Heart left ventricle (tissue), 16 donors: ENCODE measurements around the gene SLC22A23. TPM values are rescaled to one million over a fixed set of nuclear protein-coding genes. Genes with fewer than 3 reads are reported as not detected.
"Not testable (repeated sequence)": the region's sequence is repeated elsewhere in the genome, so short reads cannot be mapped to it uniquely, and the experiment has no call there.

Source experiments
- ATAC-seq, 4 donors: fragments of 200-7000 bp; cut with Tn5 transposase; one replicate each; pipeline ENCODE4 v1.9.1; 2020 to 2022; ENCODE audit warnings: moderate library complexity in 4 of 4, mild to moderate bottlenecking in 3 of 4, moderate number of reproducible peaks in 1 of 4
- DNase-seq, 5 donors: peaks; one replicate each; pipeline ENCODE4 v3.0.0-alpha.2; 2020
- H3K27ac ChIP-seq, 12 donors: fragments of 200-600 bp; sonication (generic) in 4 of 12; one replicate each; pipeline versions ENCODE4 v1.5.0 to v1.8.0; 2016 to 2022; ENCODE audit warnings: mild to moderate bottlenecking in 2 of 12
- H3K27me3 ChIP-seq, 9 donors: fragments of 200-600 bp; sonication (generic) in 2 of 9; one replicate each; pipeline versions ENCODE4 v1.5.1 to v1.8.0; 2016 to 2022; ENCODE audit warnings: mild to moderate bottlenecking in 3 of 9
- H3K36me3 ChIP-seq, 9 donors: fragments of 200-600 bp; sonication (generic) in 2 of 9; one replicate each; pipeline versions ENCODE4 v1.5.0 to v1.8.0; 2018 to 2022; ENCODE audit warnings: mild to moderate bottlenecking in 2 of 9
- H3K4me1 ChIP-seq, 12 donors: fragments of 200-600 bp; sonication (generic) in 4 of 12; one replicate each; pipeline versions ENCODE4 v1.5.0 to v1.8.0; 2016 to 2022; ENCODE audit warnings: mild to moderate bottlenecking in 3 of 12
- H3K4me3 ChIP-seq, 12 donors: fragments of 200-600 bp; sonication (generic) in 4 of 12; one replicate each; pipeline versions ENCODE4 v1.5.0 to v1.8.0; 2017 to 2022; ENCODE audit warnings: mild to moderate bottlenecking in 9 of 12, moderate library complexity in 4 of 12
- H3K9me3 ChIP-seq, 12 donors: fragments of 200-600 bp; sonication (generic) in 4 of 12; one replicate each; pipeline versions ENCODE4 v1.5.0 to v1.8.0; 2016 to 2022; ENCODE audit warnings: mild to moderate bottlenecking in 1 of 12
- POLR2A ChIP-seq, 2 donors: fragments of 450-650 bp; IDR thresholded peaks; one replicate each; pipeline ENCODE4 v1.6.1; 2017; ENCODE audit warnings: antibody characterized with exemption in 2 of 2, mild to moderate bottlenecking in 2 of 2, moderate library complexity in 2 of 2
- WGBS, 4 donors: extraction: QIAGEN DNeasy Blood & Tissue Kit in 2 of 4; methylation state at CpG; one replicate each; pipeline versions ENCODE4 v1.1.5 to v1.1.7; 2013 to 2018; 5-methylcytosine and 5-hydroxymethylcytosine counted together
- intact Hi-C, 10 donors: fragments of 100-400 bp; cut with DNase I; formaldehyde crosslinking; loops; one replicate each; pipeline versions ENCODE4 v1.11.1 to v1.14.2; 2022
- polyA plus RNA-seq, 2 donors: library from polyadenylated mRNA; stranded (reverse); fragments of 200-250 nt; gene quantifications; one replicate each; pipeline ENCODE4 v1.2.3, GENCODE V29; 2013
- total RNA-seq, 9 donors: library from RNA; depleted of rRNA in 2 of 9; stranded (reverse); fragments of >200 nt in 2 of 9; fragmentation: NEBNext Ultra II Directional in 3 of 9; extraction: Animal tissue kit (Norgen Biotek cat#: 25700) in 3 of 9; gene quantifications; one replicate each; pipeline versions ENCODE4 v1.1.0 to v1.2.4, GENCODE V29; 2016 to 2023
- TF ChIP-seq, protein P1 (sequence below), 12 donors: fragments of 200-600 bp; sonication (generic) in 4 of 12; IDR thresholded peaks; one replicate each; pipeline versions ENCODE4 v1.5.0 to v1.8.0; 2018 to 2022; ENCODE audit warnings: antibody characterized with exemption in 12 of 12, mild to moderate bottlenecking in 5 of 12
- donor health status: ischemic (EF 13 %, LVEDD 7.1; RV severe dilation, severe dysfunction).
- donor health status: healthy with polysubstance abuse.
- donor health status: DM: no; HTN: yes; CAD: no.
- donor health status: DM: no; HTN: no; CAD: no.
- donor health status: ischemic (EF 25% LVEDD 6.9; RV normal size, moderate dysfunction).
- donor health status: ischemic (EF 25% LVEDD 5.7; RV mildly dilated, moderate dysfunction).
- donor health status: healthy.
- donor health status: DM: yes; HTN: yes; CAD: no.
- donor health status: ischemic (EF 35%, LVEDD 5.7; RV mildly dilated, moderate dysfunction).
- donor health status: nonischemic (EF 11% LVEDD 7.7; RV severe dilation, severe dysfunction).
- donor health status: DM: yes; HTN: yes; CAD: no.
- donor health status: PGD.
- donor health status: ischemic (EF 29% LVEDD 5.4; RV normal size, mild dysfunction).
- donor health status: nonischemic (EF 23%, LVEDD 6.1; RV moderate dilation, normal function).

SLC22A23 gene
- total and polyA plus RNA-seq, 11 donors, result 2.9 to 12.4 (median 5.2) TPM

GRCh38 chr6:3389390-3390167 lies 67.3 kb downstream of the SLC22A23 start:
- H3K36me3 ChIP-seq, result no peaks in the 10 kb centered on the region
- intact Hi-C loops, result no loop called here
- TF ChIP-seq, protein P1, sequence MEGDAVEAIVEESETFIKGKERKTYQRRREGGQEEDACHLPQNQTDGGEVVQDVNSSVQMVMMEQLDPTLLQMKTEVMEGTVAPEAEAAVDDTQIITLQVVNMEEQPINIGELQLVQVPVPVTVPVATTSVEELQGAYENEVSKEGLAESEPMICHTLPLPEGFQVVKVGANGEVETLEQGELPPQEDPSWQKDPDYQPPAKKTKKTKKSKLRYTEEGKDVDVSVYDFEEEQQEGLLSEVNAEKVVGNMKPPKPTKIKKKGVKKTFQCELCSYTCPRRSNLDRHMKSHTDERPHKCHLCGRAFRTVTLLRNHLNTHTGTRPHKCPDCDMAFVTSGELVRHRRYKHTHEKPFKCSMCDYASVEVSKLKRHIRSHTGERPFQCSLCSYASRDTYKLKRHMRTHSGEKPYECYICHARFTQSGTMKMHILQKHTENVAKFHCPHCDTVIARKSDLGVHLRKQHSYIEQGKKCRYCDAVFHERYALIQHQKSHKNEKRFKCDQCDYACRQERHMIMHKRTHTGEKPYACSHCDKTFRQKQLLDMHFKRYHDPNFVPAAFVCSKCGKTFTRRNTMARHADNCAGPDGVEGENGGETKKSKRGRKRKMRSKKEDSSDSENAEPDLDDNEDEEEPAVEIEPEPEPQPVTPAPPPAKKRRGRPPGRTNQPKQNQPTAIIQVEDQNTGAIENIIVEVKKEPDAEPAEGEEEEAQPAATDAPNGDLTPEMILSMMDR (IDR thresholded peaks at IDR 0.05), result no peak
- no peak for TF ChIP-seq POLR2A (IDR thresholded peaks at IDR 0.05)
- DNase-seq, result no peak
- peak in 3 of 4 donors; percentile 19 to 63 (median 35) for ATAC-seq
- no peaks in the 10 kb centered on the region for H3K27me3 ChIP-seq
- no peak overlapping the region for H3K4me3 ChIP-seq
- 84 to 86% (median 85%) methylated on average over 15 of the region's 15 CpGs for WGBS, 4 donors
- no peaks in the 10 kb centered on the region for H3K9me3 ChIP-seq
- peak overlapping the region in 5 of 12 donors; percentile 1 to 58 (median 18) for H3K27ac ChIP-seq
- peaks cover 0 to 22% (median 1%) of the 10 kb centered on the region in 12 donors for H3K4me1 ChIP-seq

DNA sequence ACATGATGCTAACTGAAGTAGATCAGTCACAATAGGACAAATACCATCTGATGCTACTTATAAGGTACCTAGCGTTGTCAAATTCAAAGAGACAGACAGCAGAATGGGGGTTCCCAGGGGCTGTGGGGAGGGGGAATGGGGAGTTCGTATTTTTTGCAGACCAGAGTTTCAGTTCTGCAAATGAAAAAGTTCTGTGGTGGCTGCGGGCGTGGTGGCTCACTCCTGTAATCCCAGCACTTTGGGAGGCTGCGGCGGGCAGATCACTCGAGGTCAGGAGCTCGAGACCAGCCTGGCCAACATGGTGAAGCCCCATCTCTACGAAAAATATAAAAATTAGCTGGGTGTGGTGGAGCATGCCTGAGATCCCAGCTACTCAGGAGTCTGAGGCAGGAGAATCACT lies 68.1 kb downstream of the SLC22A23 start:
- H3K9me3 ChIP-seq, result no peaks in the 10 kb centered on the region
- TF ChIP-seq, protein P1 (IDR thresholded peaks at IDR 0.05), result no peak
- no peak for TF ChIP-seq POLR2A (IDR thresholded peaks at IDR 0.05)
- intact Hi-C loops, result no loop called here
- no peak overlapping the region for H3K4me3 ChIP-seq
- DNase-seq, result no peak
- 84 to 97% (median 91%) methylated on average over 9 of the region's 9 CpGs for WGBS, 4 donors
- no peak overlapping the region for H3K27ac ChIP-seq
- no peaks in the 10 kb centered on the region for H3K27me3 ChIP-seq
- H3K4me1 ChIP-seq, result peaks cover 0 to 22% (median 1%) of the 10 kb centered on the region in 12 donors
- no peaks in the 10 kb centered on the region for H3K36me3 ChIP-seq
- no peak for ATAC-seq

DNA sequence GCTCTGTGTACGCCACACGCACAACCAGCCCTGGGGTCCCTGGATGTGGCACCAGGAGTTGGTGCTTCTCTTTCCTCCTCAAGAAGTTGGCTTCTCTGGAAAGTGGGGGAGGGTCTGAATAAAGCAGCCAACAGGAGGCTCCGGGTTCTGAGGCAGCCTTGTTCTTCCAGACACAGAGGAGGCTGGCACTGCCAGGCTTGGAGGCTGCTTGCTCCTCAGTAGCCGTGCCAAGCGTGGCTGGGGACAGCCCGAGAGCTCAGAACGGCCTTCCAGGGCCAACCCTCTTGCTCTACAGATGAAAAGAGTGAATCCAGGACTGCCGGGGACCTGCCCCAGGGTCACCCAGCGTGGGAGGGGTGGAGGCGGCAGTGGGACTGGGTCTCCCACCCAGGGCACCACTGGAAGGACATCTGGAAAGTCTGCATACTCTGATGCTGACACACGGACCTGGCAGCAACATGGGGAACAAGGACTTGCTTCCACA lies 70.4 kb downstream of the SLC22A23 start:
- H3K4me3 ChIP-seq, result no peak overlapping the region
- ATAC-seq (no peak), DNase-seq (no peak)
- H3K9me3 ChIP-seq, result no peaks in the 10 kb centered on the region
- H3K27me3 ChIP-seq, result no peaks in the 10 kb centered on the region
- intact Hi-C loops, result no loop called here
- WGBS, 4 donors, result 84 to 97% (median 94%) methylated on average over 11 of the region's 11 CpGs
- no peaks in the 10 kb centered on the region for H3K36me3 ChIP-seq
- no peak for TF ChIP-seq POLR2A (IDR thresholded peaks at IDR 0.05)
- TF ChIP-seq, protein P1 (IDR thresholded peaks at IDR 0.05), result no peak
- peaks cover 0 to 27% (median 6%) of the 10 kb centered on the region in 12 donors for H3K4me1 ChIP-seq
- peak overlapping the region in 1 of 12 donors; percentile 25 for H3K27ac ChIP-seq

GRCh38 chr6:3385660-3386151 lies 71.1 kb downstream of the SLC22A23 start:
- intact Hi-C loops, result no loop called here

DNA sequence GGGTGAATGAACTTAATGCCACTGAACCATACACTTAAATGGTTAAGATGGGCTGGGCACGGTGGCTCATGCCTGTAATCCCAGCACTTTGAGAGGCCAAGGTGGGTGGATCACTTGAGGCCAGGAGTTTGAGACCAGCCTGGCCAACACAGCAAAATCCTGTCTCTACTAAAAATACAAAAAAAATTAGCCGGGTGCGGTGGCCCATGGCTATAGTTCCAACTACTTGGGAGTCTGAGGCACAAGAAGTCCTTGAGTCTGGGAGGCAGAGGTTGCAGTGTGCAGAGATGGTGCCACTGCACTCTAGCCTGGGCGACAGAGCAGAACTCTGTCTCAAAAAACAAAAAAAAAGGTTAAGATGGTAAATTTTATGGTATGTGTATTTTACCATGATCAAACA lies 71.7 kb downstream of the SLC22A23 start:
- H3K27ac ChIP-seq, DNase-seq, ATAC-seq, H3K9me3 ChIP-seq, intact Hi-C loops, H3K4me3 ChIP-seq, H3K36me3 ChIP-seq, H3K27me3 ChIP-seq: not testable (repeated sequence)
- 90 to 96% (median 92%) methylated on average over 4 of the region's 4 CpGs for WGBS, 4 donors
- peaks cover 0 to 28% (median 10%) of the 10 kb centered on the region in 12 donors for H3K4me1 ChIP-seq

More at GRCh38 chr6:3385660-3386151, 71.1 kb downstream of the SLC22A23 start:
- TF ChIP-seq, protein P1 (IDR thresholded peaks at IDR 0.05), result no peak
- TF ChIP-seq POLR2A (IDR thresholded peaks at IDR 0.05), result no peak
- ATAC-seq (peak in 2 of 4 donors; percentile 43 to 61), DNase-seq (no peak)
- H3K27me3 ChIP-seq, result no peaks in the 10 kb centered on the region
- H3K27ac ChIP-seq, result peak overlapping the region in 1 of 12 donors; percentile 25
- no peak overlapping the region for H3K4me3 ChIP-seq
- peaks cover 0 to 32% (median 10%) of the 10 kb centered on the region in 12 donors for H3K4me1 ChIP-seq
- WGBS, 4 donors, result 53 to 71% (median 61%) methylated on average over 6 of the region's 6 CpGs
- H3K9me3 ChIP-seq, result no peaks in the 10 kb centered on the region
- no peaks in the 10 kb centered on the region for H3K36me3 ChIP-seq
